Kidney (tissue), 14 donors: ENCODE measurements around the gene TOGARAM2. TPM values are rescaled to one million over a fixed set of nuclear protein-coding genes. Genes with fewer than 3 reads are reported as not detected.

Source experiments
- DNase-seq, 5 donors: peaks; one replicate each; pipeline ENCODE4 v3.0.0-alpha.2; 2013 to 2020
- FAIRE-seq: peaks from 2 replicates; lab custom pipeline; 2012; peaks lifted over from hg19 to GRCh38; lab: Jason Lieb, UNC
- H3K27ac ChIP-seq, 2 donors: one replicate each; pipeline ENCODE4 v1.7.0; 2013; ENCODE audit warnings: low read depth in 2 of 2, low read length in 2 of 2, inconsistent platforms in 1 of 2
- H3K27me3 ChIP-seq: one replicate; pipeline ENCODE4 v1.7.1; 2013; ENCODE audit warnings: low read length, inconsistent platforms; ENCODE audit not compliant: control insufficient read depth, insufficient read depth
- H3K36me3 ChIP-seq, 3 donors: one replicate each; pipeline versions ENCODE4 v1.7.0 to v1.7.1; 2013; ENCODE audit warnings: low read length in 3 of 3, control low read depth in 1 of 3, inconsistent platforms in 1 of 3; ENCODE audit not compliant: insufficient read depth in 3 of 3, control insufficient read depth in 2 of 3
- H3K4me1 ChIP-seq, 3 donors: one replicate each; pipeline versions ENCODE4 v1.7.0 to v1.7.1; 2013; ENCODE audit warnings: low read length in 3 of 3, inconsistent platforms in 1 of 3, low read depth in 1 of 3; ENCODE audit not compliant: control insufficient read depth in 2 of 3, insufficient read depth in 2 of 3
- H3K4me3 ChIP-seq, 3 donors: one replicate each; pipeline versions ENCODE4 v1.7.0 to v1.8.1; 2013; ENCODE audit warnings: low read length in 3 of 3, control low read depth in 1 of 3, inconsistent platforms in 1 of 3
- H3K9ac ChIP-seq, 3 donors: one replicate each; pipeline versions ENCODE4 v1.7.0 to v1.7.1; 2013; ENCODE audit warnings: low read length in 3 of 3, control low read depth in 1 of 3, inconsistent platforms in 1 of 3
- H3K9me3 ChIP-seq, 3 donors: one replicate each; pipeline versions ENCODE4 v1.7.0 to v1.7.1; 2013; ENCODE audit warnings: low read length in 3 of 3, control low read depth in 1 of 3, inconsistent platforms in 1 of 3; ENCODE audit not compliant: control insufficient read depth in 2 of 3, insufficient read depth in 1 of 3
- CTCF ChIP-seq: IDR thresholded peaks from 3 replicates; pipeline ENCODE4 v1.5.1; 2012; ENCODE audit warnings: mild to moderate bottlenecking, moderate library complexity, borderline replicate concordance; ENCODE audit not compliant: insufficient read depth; ENCODE audit errors: extremely low read depth
- intact Hi-C: fragments of 100-400 bp; cut with DNase I; formaldehyde crosslinking; loops from one replicate; pipeline ENCODE4 v1.11.1; 2022
- polyA plus RNA-seq: library from polyadenylated mRNA; stranded (reverse); fragments of 350-450 nt; fragmentation: Illumina TruSeq; extraction: RNeasy Lipid Tissue Mini Kit (QIAGEN cat#74804); gene quantifications from one replicate; pipeline ENCODE4 v1.2.3, GENCODE V29; 2014; ENCODE audit warnings: low read depth, low replicate concordance; ENCODE audit not compliant: insufficient read depth
- total RNA-seq: library from RNA; stranded (reverse); fragmentation: NEBNext Ultra II Directional; extraction: Animal tissue kit (Norgen Biotek cat#: 25700); gene quantifications from one replicate; pipeline ENCODE4 v1.2.1, GENCODE V29; 2021
- donor health status: control.
- donor health status: control.
- donor health status: control.
- donor health status: control.
- donor health status: control.
- donor health status: DM: yes; HTN: yes; CAD: no.
- donor health status: Normal renal cell carcinoma (clear cell type).

TOGARAM2 gene
- total and polyA plus RNA-seq, 2 donors from 2014 or later = 0.60 to 1.4 TPM

GRCh38 chr2:28979041-28979440 lies 2.1 kb upstream of the TOGARAM2 start:
- H3K4me1 ChIP-seq = peaks cover 0 to 2% (median 0%) of the 10 kb centered on the region in 3 donors
- no peak overlapping the region for H3K27ac ChIP-seq
- H3K9me3 ChIP-seq = no peaks in the 10 kb centered on the region
- no peak overlapping the region for H3K4me3 ChIP-seq
- H3K36me3 ChIP-seq = no peaks in the 10 kb centered on the region
- peak in 4 of 5 donors; percentile 55 to 71 (median 59) for DNase-seq
- FAIRE-seq = no peak
- no peak for TF ChIP-seq CTCF
- no peak overlapping the region for H3K9ac ChIP-seq
- intact Hi-C loops = no loop called here
- H3K27me3 ChIP-seq = no peaks in the 10 kb centered on the region

- DNase-seq (peak in 1 of 5 donors; percentile 15), FAIRE-seq (no peak)
- Histone ChIP-seq H3K4me3 (no peak overlapping the region), H3K27ac (no peak overlapping the region), H3K9me3 (no peaks in the 10 kb centered on the region), H3K36me3 (no peaks in the 10 kb centered on the region), H3K27me3 (no peaks in the 10 kb centered on the region), H3K4me1 (peaks cover 0 to 2% (median 0%) of the 10 kb centered on the region in 3 donors), H3K9ac (no peak overlapping the region)
- no peak for TF ChIP-seq CTCF
- intact Hi-C loops = no loop called here
Measured at GRCh38 chr2:28979576-28980366, 1.3 kb upstream of the TOGARAM2 start.

- intact Hi-C loops = no loop called here
- H3K9ac ChIP-seq = no peak overlapping the region
- no peak for TF ChIP-seq CTCF
- H3K9me3 ChIP-seq = no peaks in the 10 kb centered on the region
- FAIRE-seq = no peak
- H3K27me3 ChIP-seq = no peaks in the 10 kb centered on the region
- DNase-seq = no peak
- H3K36me3 ChIP-seq = no peaks in the 10 kb centered on the region
- peaks cover 0 to 2% (median 0%) of the 10 kb centered on the region in 3 donors for H3K4me1 ChIP-seq
- no peak overlapping the region for H3K27ac ChIP-seq
- H3K4me3 ChIP-seq = no peak overlapping the region
Measured at GRCh38 chr2:28980368-28981015, 606 bp upstream of the TOGARAM2 start.
